K562 (cell line): ENCODE data around the gene RAD23B. TPM values are rescaled to one million over a fixed set of nuclear protein-coding genes. Genes with fewer than 3 reads are reported as not detected.

ENCODE experiments used
- E2F4 ChIP-seq: sonication (generic); formaldehyde crosslinking; IDR thresholded peaks from 2 replicates; pipeline ENCODE4 v1.8.0; 2022; ENCODE audit warnings: mild to moderate bottlenecking, low read depth, missing genetic modification reagents
- ELK1 ChIP-seq: sonication (generic); formaldehyde crosslinking; IDR thresholded peaks from 2 replicates; pipeline ENCODE4 v1.8.1; 2022; ENCODE audit warnings: missing genetic modification reagents
- MAFK ChIP-seq: IDR thresholded peaks from 2 replicates; pipeline ENCODE4 v1.6.1; 2011; ENCODE audit warnings: low read length, improper control_type of control experiment
- RBM17 ChIP-seq: fragments of 200-400 bp; formaldehyde crosslinking; IDR thresholded peaks from 2 replicates; pipeline ENCODE4 v1.6.1; 2017; ENCODE audit warnings: low read depth, mild to moderate bottlenecking, low read length, borderline replicate concordance
- THRA ChIP-seq: fragments of 450-650 bp; IDR thresholded peaks from 2 replicates; pipeline ENCODE4 v1.6.1; 2017; ENCODE audit warnings: mild to moderate bottlenecking, moderate library complexity
- ZBTB17 ChIP-seq: fragments of 450-650 bp; formaldehyde crosslinking; IDR thresholded peaks from 2 replicates; pipeline ENCODE4 v1.4.0; 2020; ENCODE audit warnings: mild to moderate bottlenecking
- ZNF318 ChIP-seq, 2 experiments: fragments of 450-650 bp; IDR thresholded peaks; 2 replicates each; pipeline ENCODE4 v1.6.1; 2016; ENCODE audit warnings: mild to moderate bottlenecking in 2 of 2, borderline replicate concordance in 1 of 2, low read depth in 1 of 2, moderate library complexity in 1 of 2
- ZNF668 ChIP-seq: fragments of 250-450 bp; sonication (Bioruptor Pico); IDR thresholded peaks from 2 replicates; pipeline ENCODE4 v1.8.0; 2022; ENCODE audit warnings: mild to moderate bottlenecking, inconsistent platforms
- polyA plus RNA-seq, 8 experiments: library from polyadenylated mRNA; depleted of rRNA in 4 of 8; stranded (reverse) in 5 of 8; unstranded in 3 of 8; fragments of >200 nt; fragmentation: Nextera tagmentation in 2 of 8; fragmentation: Illumina TruSeq in 1 of 8; extraction: Ambion mirVana in 2 of 8; extraction: Trizol in 1 of 8; gene quantifications; 2 replicates each; pipeline versions ENCODE4 v1.2.1 to v1.2.3, GENCODE V29; 2011 to 2014; ENCODE audit warnings: inconsistent platforms in 1 of 8, missing spikeins in 1 of 8
- total RNA-seq, 7 experiments: library from RNA; depleted of rRNA in 6 of 7; stranded (reverse); fragments of >200 nt in 6 of 7; fragmentation: Illumina TruSeq in 2 of 7; extraction: Trizol in 2 of 7; gene quantifications; 2 replicates each; pipeline versions ENCODE4 v1.2.1 to v1.2.3, GENCODE V29; 2011 to 2021; ENCODE audit warnings: low replicate concordance in 1 of 7
- TF ChIP-seq, protein P1 (sequence below): fragments of 450-650 bp; IDR thresholded peaks from 2 replicates; pipeline ENCODE4 v1.6.1; 2016; ENCODE audit warnings: borderline replicate concordance

Gene RAD23B
- total and polyA plus RNA-seq, 9 of the 15 experiments (the other 6 are each of a cell fraction or from before 2014, with no cell fraction given), result 14.5 to 184 (median 114) TPM

- TF ChIP-seq THRA (no peak), ZNF318 (IDR thresholded peaks at IDR 0.05; ENCODE audit: borderline replicate concordance in 1 of 2, low read depth in 1 of 2) (no peak), ZNF668 (CRISPR knock-in tag) (no peak), ELK1 (CRISPR knock-in tag) (no peak), MAFK (no peak), E2F4 (CRISPR knock-in tag) (no peak), ZBTB17 (no peak), RBM17 (no peak)
- TF ChIP-seq, protein P1, sequence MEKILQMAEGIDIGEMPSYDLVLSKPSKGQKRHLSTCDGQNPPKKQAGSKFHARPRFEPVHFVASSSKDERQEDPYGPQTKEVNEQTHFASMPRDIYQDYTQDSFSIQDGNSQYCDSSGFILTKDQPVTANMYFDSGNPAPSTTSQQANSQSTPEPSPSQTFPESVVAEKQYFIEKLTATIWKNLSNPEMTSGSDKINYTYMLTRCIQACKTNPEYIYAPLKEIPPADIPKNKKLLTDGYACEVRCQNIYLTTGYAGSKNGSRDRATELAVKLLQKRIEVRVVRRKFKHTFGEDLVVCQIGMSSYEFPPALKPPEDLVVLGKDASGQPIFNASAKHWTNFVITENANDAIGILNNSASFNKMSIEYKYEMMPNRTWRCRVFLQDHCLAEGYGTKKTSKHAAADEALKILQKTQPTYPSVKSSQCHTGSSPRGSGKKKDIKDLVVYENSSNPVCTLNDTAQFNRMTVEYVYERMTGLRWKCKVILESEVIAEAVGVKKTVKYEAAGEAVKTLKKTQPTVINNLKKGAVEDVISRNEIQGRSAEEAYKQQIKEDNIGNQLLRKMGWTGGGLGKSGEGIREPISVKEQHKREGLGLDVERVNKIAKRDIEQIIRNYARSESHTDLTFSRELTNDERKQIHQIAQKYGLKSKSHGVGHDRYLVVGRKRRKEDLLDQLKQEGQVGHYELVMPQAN, result peak; percentile 44; the same call in 1 of the 2 replicates
Observed at GRCh38 chr9:107283623-107284616, 841 bp downstream of the RAD23B start (continued).
